HG03571 (cell line): ENCODE results near the gene TSEN15.

Experiments
- ATAC-seq: cut with Tn5 transposase; IDR thresholded peaks from one replicate; pipeline ENCODE4 v1.9.1; 2021; ENCODE audit not compliant: unreplicated experiment

The TSEN15 gene

GRCh38 chr1:184051485-184052193 is at the start of gene TSEN15:
Gene TSEN15, plus strand, starts transcription at chr1:184051730. Its CDS starts 26 bp downstream, at chr1:184051756.
- peak; percentile 98 for ATAC-seq

GRCh38 chr1:184002071-184002470 is 49.5 kb upstream of the TSEN15 start:
- no peak for ATAC-seq

- no peak for ATAC-seq
Measured at GRCh38 chr1:184004935-184005334, 46.6 kb upstream of the TSEN15 start.

GRCh38 chr1:184005506-184005905 is 46.0 kb upstream of the TSEN15 start:
- no peak for ATAC-seq

GRCh38 chr1:184010788-184011187 is 40.7 kb upstream of the TSEN15 start:
- ATAC-seq, result no peak

DNA sequence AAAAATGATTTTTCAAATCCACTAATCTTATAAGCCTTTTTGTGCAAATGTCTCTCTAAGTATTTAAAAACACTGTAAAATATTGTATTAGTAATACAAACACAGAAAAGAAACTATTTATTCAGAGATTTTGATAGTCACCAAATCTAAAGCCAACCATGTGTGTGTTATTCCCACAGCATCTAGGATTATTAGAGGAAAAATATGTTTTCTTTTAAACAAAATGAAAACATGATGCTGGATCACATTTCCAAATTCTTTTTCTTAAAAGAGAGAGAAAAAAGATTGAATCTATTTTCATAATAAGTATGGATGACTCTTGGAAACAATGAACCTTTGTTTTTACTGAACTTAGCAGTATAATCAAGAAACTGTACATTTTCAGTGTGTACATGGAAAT is 39.3 kb upstream of the TSEN15 start:
- ATAC-seq, result no peak

GRCh38 chr1:184014271-184014670 is 37.3 kb upstream of the TSEN15 start:
- ATAC-seq, result no peak

- no peak for ATAC-seq
Measured at GRCh38 chr1:184016169-184016568, 35.4 kb upstream of the TSEN15 start.

DNA sequence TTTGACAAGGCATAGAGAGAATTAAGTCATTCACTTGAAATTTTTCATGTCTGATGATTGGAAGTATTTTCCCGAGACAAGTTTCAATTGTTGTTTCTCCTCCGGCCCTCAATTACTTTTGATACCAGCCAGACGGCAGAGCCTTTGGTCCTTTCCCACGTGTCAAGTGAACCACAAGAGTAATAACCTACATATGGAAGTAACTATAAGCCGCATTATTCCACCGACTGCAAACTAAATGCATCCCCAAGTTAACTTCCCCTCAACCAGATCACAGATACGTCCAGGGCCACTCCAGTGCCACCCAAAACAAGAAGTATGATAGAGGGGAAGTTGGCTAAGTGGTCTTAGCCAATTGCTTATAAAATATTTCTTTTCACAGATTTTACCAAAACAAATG is 34.2 kb upstream of the TSEN15 start:
- no peak for ATAC-seq

DNA sequence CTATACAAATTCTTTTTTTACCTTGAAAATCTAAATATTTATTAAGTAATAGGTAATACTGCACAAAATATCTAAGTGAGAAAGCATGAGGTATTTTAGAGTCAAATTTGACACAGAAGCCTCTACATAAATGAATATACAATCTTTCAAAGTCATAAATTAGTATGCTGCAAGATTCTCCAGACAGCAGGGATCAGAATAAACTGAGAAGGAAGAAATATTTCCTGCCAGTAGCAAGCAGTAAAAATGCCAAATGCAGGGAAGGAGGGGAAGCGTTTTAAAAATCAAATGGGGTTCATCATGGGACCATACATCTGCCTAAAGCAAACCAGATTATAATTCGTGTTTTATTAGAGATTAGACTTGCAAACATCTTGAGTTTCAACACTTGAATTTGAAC is 32.9 kb upstream of the TSEN15 start:
- ATAC-seq, result no peak

GRCh38 chr1:184019069-184019468 is 32.5 kb upstream of the TSEN15 start:
- no peak for ATAC-seq

DNA sequence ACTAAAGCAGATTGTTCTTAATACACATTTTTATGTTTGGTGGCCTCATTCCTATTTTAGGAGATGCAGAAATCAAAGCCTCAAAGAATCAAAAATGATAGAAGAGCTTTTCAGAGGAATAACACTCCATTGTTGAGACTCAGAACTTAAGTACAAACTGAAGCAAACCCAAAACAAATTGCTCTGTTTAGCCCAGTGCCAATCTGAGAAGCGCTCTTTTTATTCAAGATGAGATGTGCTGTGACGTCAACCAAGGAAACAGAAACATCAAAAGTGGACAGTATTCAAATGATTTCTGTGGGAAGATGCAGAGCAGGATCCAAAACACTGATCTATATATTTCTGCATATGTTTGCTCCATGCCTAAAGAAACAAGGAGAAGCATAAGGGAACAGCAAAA is 32.0 kb upstream of the TSEN15 start:
- ATAC-seq, result no peak

DNA sequence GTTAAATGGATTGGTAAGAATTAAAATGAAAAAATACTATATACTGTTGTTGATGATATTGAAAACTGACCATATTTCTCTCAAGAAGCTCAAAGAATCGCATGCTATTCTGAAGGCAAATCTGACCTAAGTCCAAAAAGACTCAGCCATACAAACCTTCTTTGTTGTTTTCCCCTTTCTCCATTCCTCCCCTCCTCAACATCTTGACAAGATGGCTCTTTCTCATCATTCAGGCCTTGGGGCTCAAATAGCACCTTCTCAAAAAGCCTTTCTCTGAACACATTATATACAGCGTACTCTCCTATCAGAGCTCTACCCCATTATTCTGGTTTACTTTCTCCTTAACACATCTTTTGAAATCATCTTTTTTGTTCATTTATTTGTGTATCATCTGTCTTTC is 31.2 kb upstream of the TSEN15 start:
- ATAC-seq, result no peak

GRCh38 chr1:184020855-184021254 is 30.7 kb upstream of the TSEN15 start:
- ATAC-seq, result no peak

- ATAC-seq, result no peak
Measured at GRCh38 chr1:184021728-184022127, 29.8 kb upstream of the TSEN15 start.

DNA sequence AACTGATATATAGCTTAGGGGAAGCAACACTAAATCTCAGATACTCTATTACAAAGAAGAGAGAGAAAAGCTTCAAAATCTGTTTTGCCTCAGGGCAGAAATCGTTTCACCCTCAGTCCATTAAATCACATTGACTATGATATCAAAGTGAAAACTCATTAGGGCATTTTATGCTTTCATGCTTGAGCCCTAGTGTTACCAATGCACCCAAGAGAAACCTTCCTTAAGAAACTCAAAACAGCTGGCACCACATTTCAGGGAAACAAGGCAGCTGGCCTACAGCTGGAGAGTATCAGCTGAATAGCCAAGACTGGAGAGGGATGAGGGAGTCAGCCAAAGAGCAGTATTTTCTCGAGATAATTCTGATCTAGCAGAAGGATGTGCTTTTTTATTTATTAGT is 28.9 kb upstream of the TSEN15 start:
- no peak for ATAC-seq

- no peak for ATAC-seq
Measured at GRCh38 chr1:184023171-184023570, 28.4 kb upstream of the TSEN15 start.

DNA sequence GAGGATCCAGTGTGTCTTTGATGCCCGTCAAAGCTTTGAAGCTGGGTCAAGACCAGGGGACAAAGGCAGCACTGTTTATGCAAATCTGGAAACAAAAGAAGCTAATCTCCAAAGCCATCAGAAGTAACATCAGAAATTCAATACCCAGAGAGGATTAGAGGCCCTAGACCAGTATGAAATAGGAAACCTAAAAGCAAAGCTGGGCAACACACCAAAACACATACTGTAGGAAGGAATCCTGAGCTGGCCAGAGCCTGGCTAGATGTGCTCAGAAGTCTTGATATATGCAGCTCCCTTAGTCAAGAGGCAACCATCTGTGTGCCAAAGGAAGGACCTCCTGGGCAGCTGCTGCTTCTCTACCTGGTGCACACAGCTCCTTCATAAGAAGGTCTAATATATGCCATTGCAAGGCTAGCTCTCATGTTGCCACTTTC is 26.3 kb upstream of the TSEN15 start:
- ATAC-seq, result no peak

DNA sequence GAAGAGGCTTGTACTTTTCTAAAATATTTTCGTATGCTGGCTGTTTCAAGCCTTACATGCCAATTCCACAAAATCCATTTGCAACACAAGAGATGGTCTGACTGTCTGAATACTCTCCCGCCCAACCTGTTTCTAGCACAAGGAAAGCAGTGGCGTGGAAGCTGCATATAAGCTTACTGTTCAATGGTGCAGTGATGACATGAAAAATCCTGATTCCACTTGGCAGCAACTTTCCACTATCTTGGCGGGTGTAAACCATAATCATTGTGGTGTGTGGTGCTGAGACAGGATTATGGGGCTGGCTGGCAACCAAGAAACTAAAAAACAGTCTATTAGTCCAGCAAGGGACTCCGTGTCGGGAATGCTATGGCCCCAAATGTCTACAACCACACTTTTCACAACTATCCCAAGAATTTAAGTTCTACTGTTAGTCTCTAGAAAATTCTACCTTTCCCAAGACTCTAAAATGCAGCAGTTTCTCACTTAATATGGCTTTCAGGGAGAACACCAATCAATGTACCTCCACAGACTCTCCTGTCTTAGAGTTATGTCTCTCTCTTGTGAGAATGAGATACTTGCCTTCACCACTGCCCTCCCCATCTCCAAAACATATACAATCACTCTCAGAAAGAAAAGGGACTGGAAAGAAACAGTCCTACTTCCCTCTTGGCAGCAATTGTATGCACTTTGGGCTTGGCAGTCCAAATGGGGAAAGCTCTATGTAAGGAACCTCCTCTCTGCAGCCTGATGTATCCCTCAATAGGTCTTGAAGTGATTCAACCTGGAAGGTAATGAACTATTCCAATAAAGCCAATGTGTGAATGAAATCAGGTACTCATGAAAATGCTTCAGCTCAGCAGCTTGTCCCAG is 23.5 kb upstream of the TSEN15 start:
- ATAC-seq, result no peak

GRCh38 chr1:184028854-184029623 is 22.5 kb upstream of the TSEN15 start:
- ATAC-seq, result no peak

DNA sequence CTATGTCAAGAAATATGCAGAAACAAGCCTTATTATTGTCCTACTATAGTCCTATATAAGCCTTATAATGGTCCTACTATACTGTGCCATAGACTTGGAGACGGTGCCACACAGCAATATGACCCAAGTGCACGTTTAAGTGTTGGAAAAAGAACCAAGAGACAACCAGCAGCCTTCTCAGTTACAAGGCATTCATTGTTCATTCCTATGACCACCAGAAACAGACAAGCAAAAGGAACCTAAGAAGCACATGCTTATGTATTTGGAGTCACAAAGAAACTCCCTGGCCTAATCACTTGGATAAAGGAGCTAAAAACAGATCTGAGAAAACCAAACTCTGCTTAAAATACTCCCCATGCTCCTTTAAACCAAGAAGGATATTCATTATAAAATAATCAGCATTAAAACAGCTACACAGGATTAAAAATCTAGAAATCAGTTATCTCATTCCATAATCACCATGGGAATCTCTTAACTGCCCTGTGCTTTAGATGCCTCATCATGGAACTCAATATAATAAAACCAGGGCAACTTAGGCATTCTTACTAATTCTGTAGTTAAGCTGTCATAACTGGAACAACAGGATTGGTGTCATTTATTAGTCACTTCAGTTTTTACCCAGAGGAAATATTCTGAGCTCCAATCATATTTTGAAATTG is 21.0 kb upstream of the TSEN15 start:
- no peak for ATAC-seq
